ENCODE results near the gene DNASE1L3.

DNASE1L3 gene

GRCh38 chr3:58154626-58155449 lies 55.9 kb downstream of the DNASE1L3 start:
- no peak for DNase-seq

GRCh38 chr3:58153371-58153770 lies 57.4 kb downstream of the DNASE1L3 start:
- DNase-seq = no peak

GRCh38 chr3:58152225-58153015 lies 58.4 kb downstream of the DNASE1L3 start:
- DNase-seq = no peak

GRCh38 chr3:58151637-58152036 lies 59.1 kb downstream of the DNASE1L3 start:
- no peak for DNase-seq

GRCh38 chr3:58150810-58151199 lies 60.0 kb downstream of the DNASE1L3 start:
- DNase-seq = no peak

- DNase-seq = no peak
Measured at GRCh38 chr3:58150130-58150809, 60.5 kb downstream of the DNASE1L3 start.

GRCh38 chr3:58148049-58148448 lies 62.7 kb downstream of the DNASE1L3 start:
- no peak for DNase-seq

GRCh38 chr3:58144478-58145325 lies 66.1 kb downstream of the DNASE1L3 start:
- DNase-seq = no peak

GRCh38 chr3:58143417-58144055 lies 67.2 kb downstream of the DNASE1L3 start:
- no peak for DNase-seq
